Measurements from ENCODE around the gene CEL. TPM values are rescaled to one million over a fixed set of nuclear protein-coding genes. Genes with fewer than 3 reads are reported as not detected.

CEL gene
- total RNA-seq, 2 donors from 2014 or later: 0.61 to 16.6 TPM

- TF ChIP-seq CTCF (IDR thresholded peaks at IDR 0.05): no peak
- no peaks in the 10 kb centered on the region for H3K27me3 ChIP-seq
- intact Hi-C loops (cut with DNase I): loop anchor here (10.0 kb wide), 1 partner anchor 55 kb away; no protein-coding TSS in a partner anchor
- DNase-seq: no peak
- no peak overlapping the region for H3K4me3 ChIP-seq
- no peaks in the 10 kb centered on the region for H3K4me1 ChIP-seq
- H3K9ac ChIP-seq (ENCODE audit: low read depth in 2 of 2, low read length in 2 of 2): no peak overlapping the region
- no peaks in the 10 kb centered on the region for H3K9me3 ChIP-seq
- H3K27ac ChIP-seq: no peak overlapping the region
- H3K36me3 ChIP-seq: peaks cover 40% of the 10 kb centered on the region
Measured at GRCh38 chr9:133099726-133100505, 38.1 kb downstream of the CEL start.

GRCh38 chr9:133100506-133101355, 39.0 kb downstream of the CEL start:
- intact Hi-C loops (cut with DNase I): loop anchor here (10.0 kb wide), 1 partner anchor 56 kb away; no protein-coding TSS in a partner anchor
- no peaks in the 10 kb centered on the region for H3K27me3 ChIP-seq
- no peak overlapping the region for H3K9ac ChIP-seq (ENCODE audit: low read depth in 2 of 2, low read length in 2 of 2)
- H3K27ac ChIP-seq: no peak overlapping the region
- DNase-seq: no peak
- no peaks in the 10 kb centered on the region for H3K4me1 ChIP-seq
- no peak overlapping the region for H3K4me3 ChIP-seq
- no peak for TF ChIP-seq CTCF (IDR thresholded peaks at IDR 0.05)
- H3K36me3 ChIP-seq: peaks cover 40% of the 10 kb centered on the region
- no peaks in the 10 kb centered on the region for H3K9me3 ChIP-seq

GRCh38 chr9:133101356-133102189, 39.8 kb downstream of the CEL start:
- Histone ChIP-seq H3K9ac (ENCODE audit: low read depth in 2 of 2, low read length in 2 of 2) (no peak overlapping the region), H3K36me3 (peaks cover 43% of the 10 kb centered on the region), H3K27ac (no peak overlapping the region), H3K27me3 (no peaks in the 10 kb centered on the region), H3K4me1 (no peaks in the 10 kb centered on the region), H3K4me3 (no peak overlapping the region), H3K9me3 (no peaks in the 10 kb centered on the region)
- no peak for TF ChIP-seq CTCF (IDR thresholded peaks at IDR 0.05)
- intact Hi-C loops (cut with DNase I): loop anchor here (10.0 kb wide), 1 partner anchor 57 kb away; no protein-coding TSS in a partner anchor
- DNase-seq: no peak

GRCh38 chr9:133102190-133103021, 40.6 kb downstream of the CEL start:
- H3K4me3 ChIP-seq: no peak overlapping the region
- H3K4me1 ChIP-seq: no peaks in the 10 kb centered on the region
- DNase-seq: no peak
- peaks cover 51% of the 10 kb centered on the region for H3K36me3 ChIP-seq
- no peak for TF ChIP-seq CTCF (IDR thresholded peaks at IDR 0.05)
- no peak overlapping the region for H3K27ac ChIP-seq
- no peaks in the 10 kb centered on the region for H3K27me3 ChIP-seq
- intact Hi-C loops (cut with DNase I): loop anchor here (1.0 to 10.0 kb wide), 2 partner anchors 42 to 58 kb away; no protein-coding TSS in a partner anchor
- no peak overlapping the region for H3K9ac ChIP-seq (ENCODE audit: low read depth in 2 of 2, low read length in 2 of 2)
- no peaks in the 10 kb centered on the region for H3K9me3 ChIP-seq

Data from colonic mucosa (tissue), 4 donors.